DND-41 (cell line): ENCODE measurements around the gene ZNF473.
"Not testable (repeated sequence)": the region's sequence is repeated elsewhere in the genome, so short reads cannot be mapped to it uniquely, and the experiment has no call there.

ENCODE experiments used
- EZH2 ChIP-seq: IDR thresholded peaks from 3 replicates; pipeline ENCODE4 v1.6.1; 2012; ENCODE audit warnings: borderline replicate concordance, low read depth, mild to moderate bottlenecking, moderate library complexity, low read length, inconsistent platforms; ENCODE audit not compliant: severe bottlenecking
- TF ChIP-seq, protein P1 (sequence below): IDR thresholded peaks from 2 replicates; pipeline ENCODE4 v1.5.1; 2012; ENCODE audit warnings: borderline replicate concordance, low read length, moderate library complexity, mild to moderate bottlenecking; ENCODE audit not compliant: poor library complexity, severe bottlenecking; ENCODE audit errors: extremely low read depth

- TF ChIP-seq, protein P1, sequence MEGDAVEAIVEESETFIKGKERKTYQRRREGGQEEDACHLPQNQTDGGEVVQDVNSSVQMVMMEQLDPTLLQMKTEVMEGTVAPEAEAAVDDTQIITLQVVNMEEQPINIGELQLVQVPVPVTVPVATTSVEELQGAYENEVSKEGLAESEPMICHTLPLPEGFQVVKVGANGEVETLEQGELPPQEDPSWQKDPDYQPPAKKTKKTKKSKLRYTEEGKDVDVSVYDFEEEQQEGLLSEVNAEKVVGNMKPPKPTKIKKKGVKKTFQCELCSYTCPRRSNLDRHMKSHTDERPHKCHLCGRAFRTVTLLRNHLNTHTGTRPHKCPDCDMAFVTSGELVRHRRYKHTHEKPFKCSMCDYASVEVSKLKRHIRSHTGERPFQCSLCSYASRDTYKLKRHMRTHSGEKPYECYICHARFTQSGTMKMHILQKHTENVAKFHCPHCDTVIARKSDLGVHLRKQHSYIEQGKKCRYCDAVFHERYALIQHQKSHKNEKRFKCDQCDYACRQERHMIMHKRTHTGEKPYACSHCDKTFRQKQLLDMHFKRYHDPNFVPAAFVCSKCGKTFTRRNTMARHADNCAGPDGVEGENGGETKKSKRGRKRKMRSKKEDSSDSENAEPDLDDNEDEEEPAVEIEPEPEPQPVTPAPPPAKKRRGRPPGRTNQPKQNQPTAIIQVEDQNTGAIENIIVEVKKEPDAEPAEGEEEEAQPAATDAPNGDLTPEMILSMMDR, result not testable (repeated sequence)
- TF ChIP-seq EZH2, result not testable (repeated sequence)
Measured at GRCh38 chr19:50098892-50099291, 73.1 kb downstream of the ZNF473 start.
